H9 (cell line): ENCODE measurements around the gene C14orf132. TPM values are rescaled to one million over a fixed set of nuclear protein-coding genes. Genes with fewer than 3 reads are reported as not detected.

Experiments
- DNase-seq: peaks from one replicate; pipeline ENCODE4 v3.0.0-alpha.2; 2017
- H2AFZ ChIP-seq: one replicate; pipeline ENCODE4 v1.6.1; 2013; ENCODE audit warnings: mild to moderate bottlenecking, low read length, control low read depth, moderate library complexity
- H2AK5ac ChIP-seq: 2 replicates; pipeline ENCODE4 v1.6.1; 2013; ENCODE audit warnings: low read length, control low read depth, mixed read lengths; ENCODE audit not compliant: insufficient read length
- H2BK120ac ChIP-seq: one replicate; pipeline ENCODE4 v1.6.1; 2013; ENCODE audit warnings: low read depth, mild to moderate bottlenecking, low read length, control low read depth, inconsistent platforms; ENCODE audit not compliant: poor library complexity, severe bottlenecking
- H2BK12ac ChIP-seq: 2 replicates; pipeline ENCODE4 v1.6.1; 2013; ENCODE audit warnings: low read length, control low read depth, mixed read lengths, low read depth; ENCODE audit not compliant: insufficient read length
- H2BK15ac ChIP-seq: 2 replicates; pipeline ENCODE4 v1.6.1; 2013; ENCODE audit warnings: low read depth, low read length, control low read depth
- H2BK20ac ChIP-seq: one replicate; pipeline ENCODE4 v1.6.1; 2013; ENCODE audit warnings: low read depth, mild to moderate bottlenecking, low read length, control low read depth, inconsistent platforms; ENCODE audit not compliant: poor library complexity, severe bottlenecking
- H2BK5ac ChIP-seq: 2 replicates; pipeline ENCODE4 v1.6.1; 2013; ENCODE audit warnings: low read length, control low read depth, mixed read lengths; ENCODE audit not compliant: insufficient read length
- H3K14ac ChIP-seq: 2 replicates; pipeline ENCODE4 v1.6.1; 2013; ENCODE audit warnings: low read length, control low read depth; ENCODE audit not compliant: insufficient read depth
- H3K18ac ChIP-seq: 2 replicates; pipeline ENCODE4 v1.6.1; 2013; ENCODE audit warnings: low read depth, mild to moderate bottlenecking, mixed read lengths, low read length, control low read depth; ENCODE audit not compliant: insufficient read length
- H3K23ac ChIP-seq: 2 replicates; pipeline ENCODE4 v1.6.1; 2013; ENCODE audit warnings: low read length, control low read depth, mixed read lengths, low read depth; ENCODE audit not compliant: insufficient read length
- H3K23me2 ChIP-seq: 2 replicates; pipeline ENCODE4 v1.6.1; 2013; ENCODE audit warnings: low read depth, mild to moderate bottlenecking, mixed read lengths, low read length, control low read depth; ENCODE audit not compliant: insufficient read length, poor library complexity, severe bottlenecking
- H3K27ac ChIP-seq: 2 replicates; pipeline ENCODE4 v1.5.1; 2013; ENCODE audit warnings: low read length, control low read depth, mixed read lengths, low read depth; ENCODE audit not compliant: insufficient read length
- H3K27me3 ChIP-seq: 2 replicates; pipeline ENCODE4 v1.6.1; 2013; ENCODE audit warnings: low read length, control low read depth, inconsistent platforms; ENCODE audit not compliant: insufficient read depth
- H3K4ac ChIP-seq: 2 replicates; pipeline ENCODE4 v1.6.1; 2013; ENCODE audit warnings: low read depth, mild to moderate bottlenecking, control low read depth, inconsistent platforms, low read length, moderate library complexity
- H3K4me1 ChIP-seq: 2 replicates; pipeline ENCODE4 v1.6.1; 2013; ENCODE audit warnings: low read length, control low read depth, inconsistent platforms; ENCODE audit not compliant: insufficient read depth
- H3K4me2 ChIP-seq: 2 replicates; pipeline ENCODE4 v1.6.1; 2013; ENCODE audit warnings: low read length, control low read depth, mixed read lengths; ENCODE audit not compliant: insufficient read length, insufficient read depth
- H3K56ac ChIP-seq: 2 replicates; pipeline ENCODE4 v1.6.1; 2013; ENCODE audit warnings: low read depth, mild to moderate bottlenecking, mixed read lengths, low read length, control low read depth; ENCODE audit not compliant: insufficient read length
- H3K79me1 ChIP-seq: 2 replicates; pipeline ENCODE4 v1.6.1; 2013; ENCODE audit warnings: low read depth, mild to moderate bottlenecking, moderate library complexity, low read length, control low read depth, inconsistent platforms; ENCODE audit not compliant: insufficient read depth, poor library complexity, severe bottlenecking
- H3K79me2 ChIP-seq: 2 replicates; pipeline ENCODE4 v1.6.1; 2013; ENCODE audit warnings: low read length, control low read depth, inconsistent platforms; ENCODE audit not compliant: insufficient read depth
- H3K9ac ChIP-seq: 2 replicates; pipeline ENCODE4 v1.6.1; 2013; ENCODE audit warnings: low read length, control low read depth, mixed read lengths; ENCODE audit not compliant: insufficient read length; ENCODE audit errors: extremely low read depth
- H3K9me3 ChIP-seq: one replicate; pipeline ENCODE4 v1.6.1; 2013; ENCODE audit warnings: low read depth, low read length, inconsistent platforms; ENCODE audit not compliant: control insufficient read depth
- H3T11ph ChIP-seq: one replicate; pipeline ENCODE4 v1.6.1; 2013; ENCODE audit warnings: mild to moderate bottlenecking, low read length, control low read depth, inconsistent platforms
- H4K20me1 ChIP-seq: one replicate; pipeline ENCODE4 v1.6.1; 2013; ENCODE audit not compliant: control insufficient read depth, insufficient read length, insufficient read depth
- H4K5ac ChIP-seq: 2 replicates; pipeline ENCODE4 v1.6.1; 2013; ENCODE audit warnings: low read depth, mild to moderate bottlenecking, mixed read lengths, low read length, control low read depth; ENCODE audit not compliant: insufficient read length
- H4K8ac ChIP-seq: replicated peaks from 2 replicates; pipeline ENCODE4 v1.6.1; 2013; ENCODE audit warnings: low read length, control low read depth, mixed read lengths, low read depth; ENCODE audit not compliant: insufficient read length
- H4K91ac ChIP-seq: 2 replicates; pipeline ENCODE4 v1.6.1; 2013; ENCODE audit warnings: low read depth, mild to moderate bottlenecking, moderate library complexity, mixed read lengths, low read length, control low read depth; ENCODE audit not compliant: insufficient read length
- H3K27ac Mint-ChIP-seq, 3 experiments: 2 replicates in 2 of 3; 3 replicates in 1 of 3; pipeline ENCODE4 v1.8.0; 2020 to 2021; ENCODE audit warnings: mixed read lengths in 3 of 3, mild to moderate bottlenecking in 1 of 3, moderate library complexity in 1 of 3
- H3K27me3 Mint-ChIP-seq: 2 replicates; pipeline ENCODE4 v1.8.0; 2021; ENCODE audit warnings: low read depth, mild to moderate bottlenecking, moderate library complexity, mixed read lengths
- H3K36me3 Mint-ChIP-seq, 3 experiments: 2 replicates in 2 of 3; 3 replicates in 1 of 3; pipeline ENCODE4 v1.8.0; 2020 to 2021; ENCODE audit warnings: low read depth in 3 of 3, mixed read lengths in 3 of 3; ENCODE audit not compliant: insufficient read depth in 1 of 3
- H3K4me1 Mint-ChIP-seq, 2 experiments: 2 replicates each; pipeline ENCODE4 v1.8.0; 2020; ENCODE audit warnings: mixed read lengths in 2 of 2
- H3K4me3 Mint-ChIP-seq, 2 experiments: 2 replicates in 1 of 2; 3 replicates in 1 of 2; pipeline ENCODE4 v1.8.0; 2020 to 2021; ENCODE audit warnings: mild to moderate bottlenecking in 2 of 2, mixed read lengths in 2 of 2, moderate library complexity in 1 of 2
- H3K9me3 Mint-ChIP-seq, 2 experiments: 2 replicates in 1 of 2; 3 replicates in 1 of 2; pipeline ENCODE4 v1.8.0; 2020; ENCODE audit warnings: mild to moderate bottlenecking in 2 of 2, mixed read lengths in 2 of 2, moderate library complexity in 1 of 2
- WGBS: extraction: QIAGEN DNeasy Blood & Tissue Kit; methylation state at CpG from one replicate; pipeline ENCODE4 v1.1.7; 2013; ENCODE audit warnings: missing lambda C conversion rate, low lambda C conversion rate, mixed read lengths; ENCODE audit not compliant: insufficient read length; ENCODE audit errors: extremely low coverage; 5-methylcytosine and 5-hydroxymethylcytosine counted together
- total RNA-seq: library from RNA; stranded (reverse); gene quantifications from 2 replicates; pipeline ENCODE4 v1.2.1, GENCODE V29; 2021
- TF ChIP-seq, protein P1 (sequence below): fragments of 200-600 bp; sonication (generic); conservative IDR thresholded peaks from 3 replicates; pipeline ENCODE4 v1.8.0; 2021; ENCODE audit warnings: antibody characterized with exemption, mild to moderate bottlenecking

C14orf132 gene
- total RNA-seq, 1 experiment from 2014 or later, result 5.7 TPM

DNA sequence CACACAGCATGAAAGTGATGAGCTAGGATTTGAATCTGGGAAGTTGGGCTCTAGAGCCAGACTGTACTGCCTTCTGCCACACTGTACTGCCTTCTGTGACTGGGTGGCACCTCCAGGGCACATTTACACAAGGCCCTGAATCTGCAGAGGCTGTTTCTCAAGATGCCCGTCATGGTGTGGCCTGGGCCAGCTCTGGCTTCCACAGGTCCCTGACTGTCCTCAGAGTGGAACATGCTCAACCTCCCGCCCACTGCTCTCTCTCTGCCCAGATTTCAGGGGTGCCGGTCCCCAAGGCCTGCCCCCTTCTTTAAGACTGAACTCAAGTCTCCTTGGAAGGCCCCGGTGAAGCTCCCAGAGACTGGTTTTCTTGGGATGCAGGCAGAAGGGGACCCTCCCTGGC is 50.2 kb downstream of the C14orf132 start:
- H3K4me3 Mint-ChIP-seq, result no peak overlapping the region; a peak in 1 of 5 replicates
- H2BK20ac ChIP-seq, result no peak overlapping the region

More for the DNA sequence above, 50.2 kb downstream of the C14orf132 start:
- H3K23ac ChIP-seq, result no peak overlapping the region
- no peaks in the 10 kb centered on the region for H3K27me3 ChIP-seq
- Mint-ChIP-seq H3K4me1 (peaks cover 18 to 19% of the 10 kb centered on the region in 2 experiments), H3K36me3 (peaks cover 5 to 12% (median 10%) of the 10 kb centered on the region in 3 experiments; a peak in 5 of 7 replicates), H3K27me3 (no peaks in the 10 kb centered on the region), H3K27ac (no peak overlapping the region), H3K9me3 (no peaks in the 10 kb centered on the region)
- H3K9me3 ChIP-seq, result no peaks in the 10 kb centered on the region
- no peak overlapping the region for H3T11ph ChIP-seq
- H2AFZ ChIP-seq, result no peak overlapping the region
- H3K27ac ChIP-seq, result no peak overlapping the region
- H2BK12ac ChIP-seq, result no peak overlapping the region
- H4K91ac ChIP-seq, result no peak overlapping the region
- H4K8ac ChIP-seq, result no peak overlapping the region
- no peak overlapping the region for H3K56ac ChIP-seq
- no peak overlapping the region for H2AK5ac ChIP-seq
- H2BK5ac ChIP-seq, result no peak overlapping the region
- H2BK120ac ChIP-seq, result no peak overlapping the region
- H3K4ac ChIP-seq, result no peak overlapping the region
- H3K18ac ChIP-seq, result no peak overlapping the region
- H3K4me1 ChIP-seq, result no peaks in the 10 kb centered on the region
- H4K20me1 ChIP-seq, result peaks cover 2% of the 10 kb centered on the region
- no peaks in the 10 kb centered on the region for H3K23me2 ChIP-seq
- no peaks in the 10 kb centered on the region for H3K79me1 ChIP-seq
- DNase-seq, result no peak
- WGBS, result no CpG with 5 or more reads among the region's 4 CpGs
- no peak overlapping the region for H3K9ac ChIP-seq
- TF ChIP-seq, protein P1, sequence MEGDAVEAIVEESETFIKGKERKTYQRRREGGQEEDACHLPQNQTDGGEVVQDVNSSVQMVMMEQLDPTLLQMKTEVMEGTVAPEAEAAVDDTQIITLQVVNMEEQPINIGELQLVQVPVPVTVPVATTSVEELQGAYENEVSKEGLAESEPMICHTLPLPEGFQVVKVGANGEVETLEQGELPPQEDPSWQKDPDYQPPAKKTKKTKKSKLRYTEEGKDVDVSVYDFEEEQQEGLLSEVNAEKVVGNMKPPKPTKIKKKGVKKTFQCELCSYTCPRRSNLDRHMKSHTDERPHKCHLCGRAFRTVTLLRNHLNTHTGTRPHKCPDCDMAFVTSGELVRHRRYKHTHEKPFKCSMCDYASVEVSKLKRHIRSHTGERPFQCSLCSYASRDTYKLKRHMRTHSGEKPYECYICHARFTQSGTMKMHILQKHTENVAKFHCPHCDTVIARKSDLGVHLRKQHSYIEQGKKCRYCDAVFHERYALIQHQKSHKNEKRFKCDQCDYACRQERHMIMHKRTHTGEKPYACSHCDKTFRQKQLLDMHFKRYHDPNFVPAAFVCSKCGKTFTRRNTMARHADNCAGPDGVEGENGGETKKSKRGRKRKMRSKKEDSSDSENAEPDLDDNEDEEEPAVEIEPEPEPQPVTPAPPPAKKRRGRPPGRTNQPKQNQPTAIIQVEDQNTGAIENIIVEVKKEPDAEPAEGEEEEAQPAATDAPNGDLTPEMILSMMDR, result no peak
- no peak overlapping the region; the same call in 1 of the 2 replicates for H3K14ac ChIP-seq
- H4K5ac ChIP-seq, result no peak overlapping the region
- no peak overlapping the region for H3K4me2 ChIP-seq
- no peak overlapping the region for H2BK15ac ChIP-seq
- no peaks in the 10 kb centered on the region for H3K79me2 ChIP-seq
